ENCODE measurements around the gene C6orf118.

DNA sequence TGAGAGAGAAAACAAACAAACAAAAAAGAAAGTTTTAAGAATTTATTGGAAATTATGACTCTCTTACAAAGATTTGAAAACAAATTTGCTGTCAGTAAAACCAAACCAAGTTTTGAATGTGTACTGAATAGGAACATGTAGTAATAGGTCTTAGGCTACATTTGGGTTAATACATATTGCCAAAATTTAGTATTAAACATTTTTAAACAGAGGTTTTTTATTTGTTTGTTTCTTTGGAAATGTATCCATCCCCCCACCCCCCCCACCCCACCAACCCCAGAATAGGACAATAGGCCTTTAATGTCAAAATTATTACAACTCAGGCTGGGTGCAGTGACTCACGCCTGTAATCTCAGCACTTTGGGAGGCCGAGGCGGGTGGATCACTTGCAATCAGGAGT is 2.5 kb downstream of the C6orf118 start:
- TF ChIP-seq EZH2 (IDR thresholded peaks at IDR 0.05) (no peak), EZH2phosphoT487 (IDR thresholded peaks at IDR 0.05) (no peak)
- TF ChIP-seq, protein P1, sequence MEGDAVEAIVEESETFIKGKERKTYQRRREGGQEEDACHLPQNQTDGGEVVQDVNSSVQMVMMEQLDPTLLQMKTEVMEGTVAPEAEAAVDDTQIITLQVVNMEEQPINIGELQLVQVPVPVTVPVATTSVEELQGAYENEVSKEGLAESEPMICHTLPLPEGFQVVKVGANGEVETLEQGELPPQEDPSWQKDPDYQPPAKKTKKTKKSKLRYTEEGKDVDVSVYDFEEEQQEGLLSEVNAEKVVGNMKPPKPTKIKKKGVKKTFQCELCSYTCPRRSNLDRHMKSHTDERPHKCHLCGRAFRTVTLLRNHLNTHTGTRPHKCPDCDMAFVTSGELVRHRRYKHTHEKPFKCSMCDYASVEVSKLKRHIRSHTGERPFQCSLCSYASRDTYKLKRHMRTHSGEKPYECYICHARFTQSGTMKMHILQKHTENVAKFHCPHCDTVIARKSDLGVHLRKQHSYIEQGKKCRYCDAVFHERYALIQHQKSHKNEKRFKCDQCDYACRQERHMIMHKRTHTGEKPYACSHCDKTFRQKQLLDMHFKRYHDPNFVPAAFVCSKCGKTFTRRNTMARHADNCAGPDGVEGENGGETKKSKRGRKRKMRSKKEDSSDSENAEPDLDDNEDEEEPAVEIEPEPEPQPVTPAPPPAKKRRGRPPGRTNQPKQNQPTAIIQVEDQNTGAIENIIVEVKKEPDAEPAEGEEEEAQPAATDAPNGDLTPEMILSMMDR (IDR thresholded peaks at IDR 0.05), result no peak
